Glutamatergic neuron (in vitro differentiated cells): ENCODE results near the gene PRRC2B. TPM values are rescaled to one million over a fixed set of nuclear protein-coding genes. Genes with fewer than 3 reads are reported as not detected.

Experiments
- DNase-seq: peaks from one replicate; pipeline ENCODE4 v3.0.0; 2022
- H3K27ac Mint-ChIP-seq: one replicate; pipeline ENCODE4 v1.8.0; 2020; ENCODE audit warnings: mild to moderate bottlenecking, mixed read lengths, inconsistent platforms; ENCODE audit not compliant: unreplicated experiment
- H3K27me3 Mint-ChIP-seq: one replicate; pipeline ENCODE4 v1.8.0; 2020; ENCODE audit warnings: mild to moderate bottlenecking, moderate library complexity, mixed read lengths, inconsistent platforms; ENCODE audit not compliant: unreplicated experiment
- H3K36me3 Mint-ChIP-seq: one replicate; pipeline ENCODE4 v1.8.0; 2020; ENCODE audit warnings: mild to moderate bottlenecking, mixed read lengths, inconsistent platforms; ENCODE audit not compliant: unreplicated experiment
- H3K4me1 Mint-ChIP-seq: one replicate; pipeline ENCODE4 v1.8.0; 2020; ENCODE audit warnings: mild to moderate bottlenecking, low read depth, mixed read lengths, inconsistent platforms; ENCODE audit not compliant: unreplicated experiment
- H3K4me3 Mint-ChIP-seq: one replicate; pipeline ENCODE4 v1.8.0; 2020; ENCODE audit warnings: mild to moderate bottlenecking, mixed read lengths, inconsistent platforms; ENCODE audit not compliant: unreplicated experiment
- H3K9me3 Mint-ChIP-seq: one replicate; pipeline ENCODE4 v1.8.0; 2020; ENCODE audit warnings: mild to moderate bottlenecking, moderate library complexity, mixed read lengths, inconsistent platforms; ENCODE audit not compliant: unreplicated experiment
- CTCF ChIP-seq: fragments of 200-600 bp; sonication (generic); IDR thresholded peaks from one replicate; pipeline ENCODE4 v1.5.0; 2021; ENCODE audit not compliant: partially characterized antibody, unreplicated experiment
- total RNA-seq: library from RNA; stranded (reverse); fragmentation: NEBNext Ultra II Directional; extraction: Animal tissue kit (Norgen Biotek cat#: 25700); gene quantifications from one replicate; pipeline ENCODE4 v1.2.1, GENCODE V29; 2021; ENCODE audit not compliant: unreplicated experiment

PRRC2B gene
- total RNA-seq, 1 donor from 2014 or later = 489 TPM

- Mint-ChIP-seq H3K27me3 (peaks cover 19% of the 10 kb centered on the region), H3K4me3 (no peak overlapping the region), H3K36me3 (peaks cover 5% of the 10 kb centered on the region), H3K9me3 (peaks cover 16% of the 10 kb centered on the region), H3K27ac (peak overlapping the region; percentile 31), H3K4me1 (peaks cover 7% of the 10 kb centered on the region)
- no peak for DNase-seq
- no peak for TF ChIP-seq CTCF
Measured at GRCh38 chr9:131473198-131473885, 79.5 kb downstream of the PRRC2B start.

DNA sequence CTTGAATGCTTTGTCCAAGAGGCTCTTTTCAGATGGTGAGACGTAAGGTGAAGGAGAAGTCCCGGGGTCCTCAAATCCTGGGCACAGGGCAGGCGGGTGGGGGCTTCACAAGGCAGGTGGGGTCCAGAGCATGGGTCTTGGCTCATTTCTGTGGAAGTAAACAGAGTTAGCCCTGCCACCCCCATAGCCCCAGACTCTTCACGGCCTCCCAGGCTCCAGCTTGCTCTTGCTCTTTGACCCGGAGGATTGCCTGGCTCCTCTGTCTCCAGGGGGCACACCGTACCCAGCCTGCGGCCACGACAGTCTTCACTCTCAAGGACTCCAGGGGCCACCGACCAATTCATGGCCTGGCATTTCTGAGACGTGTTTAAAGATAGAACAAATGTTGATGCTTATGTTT, 80.0 kb downstream of the PRRC2B start:
- no peak for DNase-seq
- H3K4me1 Mint-ChIP-seq = peaks cover 7% of the 10 kb centered on the region
- peaks cover 5% of the 10 kb centered on the region for H3K36me3 Mint-ChIP-seq
- peaks cover 22% of the 10 kb centered on the region for H3K27me3 Mint-ChIP-seq
- no peak overlapping the region for H3K4me3 Mint-ChIP-seq
- H3K9me3 Mint-ChIP-seq = peaks cover 18% of the 10 kb centered on the region
- H3K27ac Mint-ChIP-seq = peak overlapping the region; percentile 38
- no peak for TF ChIP-seq CTCF

DNA sequence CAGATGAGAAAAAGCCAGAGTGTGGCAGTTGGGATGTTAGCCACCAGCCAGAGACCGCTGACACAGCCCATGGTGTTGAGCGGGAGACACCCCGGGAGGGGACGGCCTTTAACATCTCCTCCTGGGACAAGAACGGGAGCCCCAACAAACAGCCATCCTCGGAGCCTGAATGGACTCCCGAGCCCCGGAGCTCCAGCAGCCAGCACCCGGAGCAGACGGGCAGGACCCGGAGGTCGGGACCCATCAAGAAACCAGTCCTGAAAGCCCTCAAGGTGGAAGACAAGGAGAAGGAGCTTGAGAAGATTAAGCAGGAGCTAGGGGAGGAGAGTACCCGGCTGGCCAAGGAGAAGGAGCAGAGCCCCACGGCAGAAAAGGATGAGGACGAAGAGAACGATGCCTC, 80.8 kb downstream of the PRRC2B start:
- peaks cover 3% of the 10 kb centered on the region for H3K4me1 Mint-ChIP-seq
- no peak overlapping the region for H3K4me3 Mint-ChIP-seq
- H3K27me3 Mint-ChIP-seq = peaks cover 25% of the 10 kb centered on the region
- H3K27ac Mint-ChIP-seq = peak overlapping the region; percentile 66
- peaks cover 22% of the 10 kb centered on the region for H3K9me3 Mint-ChIP-seq
- no peak for TF ChIP-seq CTCF
- H3K36me3 Mint-ChIP-seq = peaks cover 4% of the 10 kb centered on the region
- no peak for DNase-seq

- no peak for DNase-seq
- Mint-ChIP-seq H3K27ac (peak overlapping the region; percentile 66), H3K27me3 (peaks cover 22% of the 10 kb centered on the region), H3K4me1 (no peaks in the 10 kb centered on the region), H3K4me3 (no peak overlapping the region), H3K36me3 (no peaks in the 10 kb centered on the region), H3K9me3 (peaks cover 17% of the 10 kb centered on the region)
- no peak for TF ChIP-seq CTCF
Measured at GRCh38 chr9:131475111-131475955, 81.4 kb downstream of the PRRC2B start.
